ENCODE measurements around the gene GDPGP1.
A peak's percentile ranks its signal among the peaks of the same experiment; 100 is the strongest.
"Not testable (repeated sequence)": the region's sequence is repeated elsewhere in the genome, so short reads cannot be mapped to it uniquely, and the experiment has no call there.

Gene GDPGP1

DNA sequence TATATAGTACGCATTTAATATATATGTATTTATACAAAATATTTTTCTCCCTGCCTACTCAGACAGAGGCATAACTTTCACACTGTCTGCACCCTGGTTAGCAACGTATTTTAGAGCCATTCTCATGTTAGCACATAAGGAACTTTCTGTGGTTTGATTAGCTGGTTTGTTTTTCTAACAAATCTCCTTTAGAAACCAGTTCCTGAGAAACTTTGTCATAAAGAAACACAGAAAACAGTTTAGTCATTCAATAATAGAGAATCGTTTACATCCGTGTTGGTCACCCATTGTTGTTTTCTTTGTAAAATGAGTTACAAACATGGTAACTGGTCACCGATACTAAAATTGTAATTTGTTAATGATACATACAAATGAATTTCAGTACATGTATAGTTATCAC lies 25.5 kb downstream of the GDPGP1 start:
- DNase-seq, result no peak

DNA sequence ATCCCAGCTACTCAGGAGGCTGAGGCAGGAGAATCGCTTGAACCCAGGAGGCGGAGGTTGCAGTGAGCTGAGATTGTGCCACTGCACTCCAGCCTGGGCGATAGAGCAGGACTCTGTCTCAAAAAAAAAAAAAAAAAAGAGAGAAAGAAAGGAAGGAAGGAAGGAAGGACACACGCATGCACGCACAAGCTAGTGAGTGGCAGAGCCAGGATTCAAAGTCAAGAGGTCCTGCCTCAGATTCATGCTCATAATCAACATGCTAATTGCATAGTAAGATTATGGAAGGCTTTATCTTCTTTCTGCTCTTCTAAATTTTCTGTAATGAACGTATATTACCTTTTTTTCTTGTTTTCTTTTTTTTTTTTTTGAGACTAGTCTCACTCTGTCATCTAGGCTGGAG lies 26.7 kb downstream of the GDPGP1 start:
- not testable (repeated sequence) for DNase-seq

DNA sequence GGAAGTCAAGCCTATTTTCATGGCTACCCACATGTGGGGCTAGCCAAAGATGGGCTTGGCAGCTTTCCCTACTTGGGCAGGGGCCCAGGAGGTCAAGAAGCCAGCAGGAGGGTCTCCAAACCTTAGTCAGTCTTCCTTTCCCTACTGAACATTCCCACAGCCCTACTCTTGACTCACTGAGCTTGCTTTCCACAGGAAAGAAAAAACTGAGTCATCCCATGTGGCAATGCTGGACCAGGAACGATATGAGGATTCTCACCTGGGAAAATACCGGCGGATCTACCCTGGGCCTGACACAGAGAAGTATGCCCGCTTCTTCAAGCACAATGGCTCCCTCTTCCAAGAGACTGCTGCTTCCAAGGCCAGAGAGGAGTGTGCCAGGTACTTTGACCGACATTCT lies 27.8 kb downstream of the GDPGP1 start:
- no peak for DNase-seq

DNA sequence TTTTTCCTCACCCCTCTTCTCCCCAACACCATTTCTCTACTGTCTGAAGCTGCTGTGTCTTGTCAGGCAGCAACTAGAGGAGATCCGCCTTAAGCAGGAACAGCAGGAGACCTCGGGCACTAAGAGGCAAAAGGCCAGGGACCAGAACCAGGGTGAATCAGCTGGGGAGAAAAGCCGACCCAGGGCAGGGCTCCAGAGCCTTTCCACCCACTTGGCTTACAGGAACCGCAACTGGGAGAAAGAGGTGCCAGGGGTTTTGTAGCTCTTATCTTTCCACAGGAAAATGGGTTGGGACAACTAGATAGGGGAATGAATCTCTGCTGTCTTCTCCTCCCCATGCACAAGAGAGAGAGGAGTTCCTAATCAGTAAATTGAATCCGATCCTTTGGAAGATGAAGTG lies 28.4 kb downstream of the GDPGP1 start:
- no peak for DNase-seq

DNA sequence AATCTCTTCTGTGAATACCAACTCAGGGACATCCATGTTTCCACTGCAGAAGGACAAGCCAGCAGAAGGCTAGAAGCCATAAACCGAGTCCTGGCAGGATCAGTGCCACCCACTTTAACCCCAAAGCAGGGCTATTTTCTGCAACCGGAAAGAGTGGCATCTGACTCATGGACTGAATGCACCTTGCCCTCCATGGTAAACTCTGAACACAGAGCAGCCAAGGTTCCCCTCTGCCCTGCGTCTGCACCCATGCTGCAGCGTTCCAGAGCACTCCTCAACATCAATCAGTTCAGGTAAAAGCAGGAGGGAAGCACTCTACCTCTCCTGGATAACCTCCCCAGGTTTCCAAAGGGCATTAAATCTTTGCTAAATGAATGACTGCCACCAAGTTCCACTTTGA lies 30.7 kb downstream of the GDPGP1 start:
- peak in 1 of 51 donors; percentile 26 for DNase-seq

DNA sequence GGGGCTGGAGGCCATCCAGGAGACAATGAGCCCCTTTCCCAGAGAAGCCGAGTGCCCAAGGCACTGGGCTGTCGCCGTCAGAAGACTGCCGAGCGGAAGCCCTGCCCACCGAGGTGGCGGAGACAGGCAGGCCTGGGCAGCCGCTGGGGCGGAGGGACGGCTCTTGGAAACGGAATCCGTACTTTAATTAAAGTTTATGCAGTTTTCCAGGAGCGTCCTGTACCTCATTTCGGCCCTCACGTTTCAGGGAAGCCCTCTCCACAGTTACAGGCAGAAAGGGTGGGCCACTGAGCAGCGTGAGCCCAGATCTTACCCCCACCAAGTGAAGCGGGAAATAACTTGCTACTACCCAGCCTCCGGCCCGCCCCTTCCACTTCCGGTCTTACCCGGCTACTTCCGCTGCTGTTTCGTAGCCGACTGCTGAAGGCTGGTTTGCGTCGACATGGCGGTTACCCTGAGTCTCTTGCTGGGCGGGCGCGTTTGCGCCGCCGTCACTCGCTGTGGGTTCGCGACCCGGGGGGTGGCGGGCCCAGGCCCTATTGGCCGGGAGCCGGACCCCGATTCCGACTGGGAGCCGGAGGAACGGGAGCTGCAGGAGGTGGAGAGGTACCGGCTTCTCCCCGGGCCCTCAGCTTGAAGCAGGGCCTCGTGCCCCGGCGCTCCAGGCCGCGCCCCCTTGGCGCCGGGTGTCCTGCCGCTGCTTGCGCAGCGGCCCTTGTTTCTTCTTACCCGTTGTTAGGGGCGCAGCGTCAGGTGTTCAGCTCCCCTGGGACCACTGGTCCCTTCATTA lies 31.5 kb downstream of the GDPGP1 start, which contains the start of gene NGRN:
Gene NGRN, plus strand, starts transcription at position 402 of the 790 bp plus-strand sequence. Its CDS starts 41 bp downstream, at position 443.
- DNase-seq, result peak; percentile 66 to 97 (median 89)

DNA sequence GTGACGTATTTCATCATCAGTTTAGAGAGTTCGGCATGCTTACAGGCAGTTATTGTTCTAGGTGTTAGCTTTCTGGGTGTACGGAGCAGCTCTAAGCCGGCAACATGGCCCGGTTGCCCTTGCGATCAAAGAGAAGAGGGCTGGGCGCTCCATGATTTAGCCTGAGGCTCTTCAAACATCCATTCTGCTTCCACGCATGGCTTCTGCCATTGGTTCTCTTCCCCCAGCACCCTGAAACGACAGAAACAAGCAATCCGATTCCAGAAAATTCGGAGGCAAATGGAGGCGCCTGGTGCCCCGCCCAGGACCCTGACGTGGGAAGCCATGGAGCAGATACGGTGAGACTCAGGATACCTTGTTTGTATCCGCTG lies 32.0 kb downstream of the GDPGP1 start:
- DNase-seq, result peak in 19 of 51 donors; percentile 12 to 71 (median 39)

DNA sequence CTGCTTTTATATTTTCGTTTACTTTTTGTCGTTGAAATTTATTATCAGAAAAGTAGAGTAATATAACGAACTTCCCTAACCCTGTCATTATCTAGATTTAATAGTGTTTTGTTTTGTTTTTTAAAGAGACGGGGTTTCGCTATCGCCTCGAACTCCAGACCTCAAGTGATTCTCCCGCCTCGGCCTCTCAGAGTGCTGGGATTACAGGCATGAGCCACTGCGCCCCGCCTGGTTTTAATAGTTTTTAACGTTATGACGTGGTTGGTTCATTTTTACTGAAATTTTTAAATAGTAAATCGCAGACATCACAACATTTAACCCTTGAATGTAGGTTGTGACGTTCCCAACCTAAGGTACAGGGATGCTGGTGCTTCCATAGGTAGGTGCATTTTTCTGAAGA lies 32.5 kb downstream of the GDPGP1 start:
- DNase-seq, result peak in 2 of 51 donors; percentile 4 to 11

DNA sequence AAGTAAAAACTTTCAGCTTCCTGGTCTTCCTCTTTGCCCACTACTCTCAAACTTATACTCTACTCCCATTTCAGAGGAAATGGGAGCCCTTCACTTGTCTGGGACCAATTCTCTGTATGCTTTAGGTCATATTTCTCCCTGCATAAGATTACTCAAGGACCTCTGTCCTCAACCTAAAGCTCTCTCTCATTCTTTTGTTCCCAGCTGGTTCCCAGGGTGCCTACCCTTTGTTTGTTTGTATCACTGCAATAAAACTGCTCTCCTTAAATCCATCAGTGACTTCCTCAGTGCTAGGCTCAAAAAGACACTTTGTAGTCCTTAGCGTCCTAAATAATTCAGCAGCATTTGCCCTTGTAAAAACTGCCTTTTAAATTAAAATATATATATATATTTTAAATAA lies 34.4 kb downstream of the GDPGP1 start:
- DNase-seq, result no peak

DNA sequence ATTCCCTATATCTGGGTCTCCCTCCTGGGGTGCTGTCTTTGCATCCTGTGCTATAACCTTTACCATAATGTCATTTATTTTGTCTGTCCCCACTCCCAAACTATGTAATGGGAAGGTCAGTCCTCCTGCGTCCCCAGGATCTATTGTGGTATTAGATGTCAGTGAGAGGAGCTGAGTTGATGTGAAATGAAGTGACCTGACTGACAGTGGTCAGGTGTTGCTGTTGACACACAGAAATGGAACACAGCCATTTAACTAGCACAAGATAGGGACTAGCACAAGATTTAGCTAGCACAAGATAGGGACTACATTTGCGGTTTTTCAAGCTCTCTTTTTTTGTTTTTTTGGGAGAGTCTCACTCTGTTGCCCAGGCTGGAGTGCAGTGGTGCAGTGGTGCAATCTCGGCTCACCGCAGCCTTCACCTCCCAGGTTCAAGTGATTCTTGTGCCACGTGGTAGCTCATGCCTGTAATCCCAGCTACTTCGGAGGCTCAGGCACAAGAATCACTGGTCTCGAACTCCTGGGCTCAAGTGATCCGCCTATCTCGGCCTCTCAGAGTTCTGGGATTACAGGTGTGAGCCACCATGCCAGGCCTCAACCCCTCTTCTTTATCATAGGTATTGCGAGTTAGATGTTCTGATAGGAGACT lies 36.6 kb downstream of the GDPGP1 start:
- no peak for DNase-seq

DNA sequence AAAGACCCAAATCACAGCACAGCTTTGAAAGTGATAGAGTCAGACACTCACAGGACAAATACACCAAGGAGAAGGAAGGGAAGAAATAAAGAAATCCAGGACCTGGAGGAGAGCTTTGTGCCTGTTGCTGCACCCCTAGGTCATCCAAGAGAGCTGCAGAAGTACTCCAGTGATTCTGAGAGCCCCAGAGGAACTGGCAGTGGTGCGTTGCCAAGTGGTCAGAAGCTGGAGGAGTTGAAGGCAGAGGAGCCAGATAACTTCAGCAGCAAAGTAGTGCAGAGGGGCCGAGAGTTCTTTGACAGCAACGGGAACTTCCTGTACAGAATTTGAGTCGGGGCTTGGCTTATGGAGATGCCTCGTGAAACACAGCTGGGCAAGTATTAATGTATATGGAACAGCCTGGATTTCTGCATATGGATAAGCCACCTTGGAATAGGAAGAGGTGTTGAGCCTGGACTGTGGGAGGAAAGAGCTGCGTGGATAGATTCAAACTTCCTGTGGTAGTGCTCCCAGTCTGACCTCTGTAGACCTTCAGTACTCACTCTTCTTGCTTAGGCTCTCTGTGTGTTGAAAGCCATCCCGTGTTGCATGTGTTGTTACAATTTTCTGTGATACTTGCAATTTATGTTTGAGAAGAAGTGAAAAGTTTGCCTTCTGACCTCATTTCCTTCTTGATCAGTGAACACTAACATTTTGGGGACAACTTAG lies 37.6 kb downstream of the GDPGP1 start:
- DNase-seq, result peak in 1 of 51 donors; percentile 5

DNA sequence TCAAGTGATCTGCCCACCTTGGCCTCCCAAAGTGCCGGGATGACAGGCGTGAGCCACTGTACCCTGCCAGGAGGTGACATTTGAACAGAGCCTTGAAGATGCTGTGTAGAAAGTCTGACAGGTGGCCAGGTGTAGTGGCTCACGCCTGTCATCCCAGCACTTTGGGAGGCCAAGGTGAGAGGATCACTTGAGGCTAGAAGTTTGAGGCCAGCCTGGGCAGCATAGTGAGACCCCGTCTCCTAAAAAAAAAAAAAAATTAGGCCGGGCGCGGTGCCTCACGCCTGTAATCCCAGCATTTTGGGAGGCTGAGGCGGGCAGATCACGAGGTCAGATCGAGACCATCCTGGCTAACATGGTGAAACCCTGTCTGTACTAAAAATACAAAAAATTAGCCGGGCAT lies 44.5 kb downstream of the GDPGP1 start:
- DNase-seq, result not testable (repeated sequence)

DNA sequence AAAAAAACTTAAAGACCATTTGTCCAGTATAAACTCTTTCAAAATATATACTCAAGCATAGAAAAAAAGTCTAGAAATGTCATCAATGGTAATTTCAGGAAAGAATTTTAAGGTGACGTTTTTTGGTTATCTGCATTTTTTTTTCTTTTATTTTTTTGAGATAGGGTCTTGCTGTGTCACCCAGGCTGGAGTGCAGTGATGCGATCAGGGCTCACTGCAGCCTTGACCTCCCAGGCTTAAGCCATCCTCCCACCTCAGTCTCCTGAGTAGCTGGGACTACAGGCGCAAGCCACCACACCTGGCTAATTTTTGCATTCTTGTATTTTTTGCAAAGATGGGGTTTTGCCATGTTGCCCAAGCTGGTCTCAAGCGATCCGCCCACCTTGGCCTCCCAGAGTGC lies 46.7 kb downstream of the GDPGP1 start:
- DNase-seq, result not testable (repeated sequence)

DNA sequence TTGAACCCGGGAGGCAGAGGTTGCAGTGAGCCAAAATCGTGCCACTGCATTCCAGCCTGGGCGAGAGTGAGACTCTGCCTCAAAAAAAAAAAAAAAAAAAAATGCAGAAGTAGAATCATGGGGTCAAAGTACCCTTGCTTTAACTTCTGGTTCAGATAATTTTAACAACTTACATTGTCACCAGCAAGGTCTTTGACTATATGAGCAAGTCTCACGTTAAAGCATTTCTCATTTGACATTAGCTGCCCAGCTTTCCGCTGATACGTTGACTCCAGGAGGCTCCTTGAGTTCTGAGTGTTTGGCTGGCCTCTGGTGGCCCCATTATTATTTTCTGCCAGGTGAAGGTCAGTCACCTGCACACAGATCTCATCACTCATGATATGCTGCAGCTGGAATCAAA lies 47.6 kb downstream of the GDPGP1 start:
- DNase-seq, result not testable (repeated sequence)

DNA sequence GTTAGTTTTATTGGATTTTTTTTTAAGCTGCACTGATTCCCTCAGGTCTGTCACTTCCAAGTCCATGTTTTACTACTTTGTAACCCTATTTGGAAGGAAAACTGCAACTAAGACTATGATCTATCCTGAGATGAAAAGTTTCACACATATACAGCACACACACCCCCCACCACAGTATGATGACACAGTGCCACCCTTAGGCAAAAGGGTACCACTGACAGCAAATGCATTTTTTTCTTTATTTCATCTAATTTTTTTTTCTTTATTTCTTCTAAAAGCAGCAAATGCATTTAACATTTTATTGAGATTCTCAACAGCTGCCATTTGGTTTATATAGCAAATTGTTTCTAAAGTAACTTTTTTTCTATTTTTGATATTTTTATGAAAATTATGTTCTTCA lies 52.7 kb downstream of the GDPGP1 start:
- DNase-seq, result peak in 1 of 51 donors; percentile 23

DNA sequence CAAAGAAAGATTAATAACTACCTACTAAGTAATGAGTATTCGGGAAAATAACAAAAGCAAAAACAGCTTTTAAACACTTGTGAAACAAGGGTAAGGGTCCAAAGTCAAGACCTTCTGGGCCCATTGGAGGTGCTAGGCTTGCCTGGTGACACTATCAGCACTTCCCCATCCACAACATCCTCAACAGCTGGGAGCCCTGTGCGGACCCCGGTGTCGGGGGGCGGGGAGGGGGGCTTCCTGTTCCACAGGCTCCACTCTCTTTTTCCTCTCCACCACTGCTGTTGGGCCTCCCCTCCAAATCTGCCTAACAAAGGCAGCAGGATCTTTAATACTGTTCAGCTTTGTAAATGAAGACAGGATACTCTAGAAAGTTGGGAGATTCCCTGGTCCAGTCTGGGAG lies 53.1 kb downstream of the GDPGP1 start:
- no peak for DNase-seq

DNA sequence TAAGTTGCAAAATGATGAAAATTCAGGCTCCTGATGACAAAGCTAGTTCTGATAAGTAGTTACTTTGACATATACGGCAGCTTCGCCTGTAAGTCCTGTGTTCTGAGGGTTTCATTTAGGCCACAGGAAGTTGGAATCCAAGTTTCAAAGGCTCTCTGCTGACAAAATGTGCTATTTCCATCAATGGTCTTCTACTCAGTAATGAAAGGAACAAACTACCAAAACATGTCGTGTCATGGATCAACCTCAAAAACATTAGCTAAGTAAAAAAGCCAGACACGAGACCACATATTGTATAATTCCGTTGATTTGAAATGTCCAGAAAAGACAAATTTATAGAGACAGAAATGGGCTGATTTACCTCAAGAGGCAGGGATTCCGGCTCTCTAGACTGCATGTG lies 53.9 kb downstream of the GDPGP1 start:
- DNase-seq, result no peak

DNA sequence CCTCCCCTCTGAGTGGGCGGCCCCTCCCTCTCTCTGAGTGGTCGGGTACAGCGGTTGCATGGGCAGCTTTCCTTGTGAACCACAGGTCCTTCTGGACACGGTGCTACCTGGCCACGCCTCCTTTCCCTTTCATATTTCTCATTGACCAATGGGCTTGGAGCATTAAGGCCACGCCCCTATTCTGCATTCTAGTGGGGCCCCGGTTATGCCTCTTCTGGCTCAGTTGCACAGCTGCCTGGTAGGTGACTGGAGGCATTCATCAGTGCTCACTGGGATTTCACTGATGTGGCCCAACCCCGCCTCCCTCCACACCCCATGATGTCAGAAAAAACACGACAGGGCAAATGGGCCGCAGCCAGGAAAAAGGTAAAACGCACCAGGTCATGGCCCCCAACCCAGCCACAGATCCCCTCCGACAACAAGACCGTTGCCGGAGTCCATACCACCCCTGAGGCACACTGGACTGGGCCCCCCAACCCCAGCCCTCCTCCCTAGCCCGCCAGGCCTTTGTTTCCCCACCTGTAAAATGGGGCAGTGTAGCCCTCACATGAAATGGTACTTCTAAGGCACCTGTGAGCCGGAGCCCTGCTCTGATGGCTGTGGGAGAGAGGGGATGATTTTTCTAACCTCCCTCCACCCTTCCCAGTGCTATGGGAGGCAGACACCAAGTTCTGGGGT lies 57.8 kb downstream of the GDPGP1 start:
- DNase-seq, result no peak

DNA sequence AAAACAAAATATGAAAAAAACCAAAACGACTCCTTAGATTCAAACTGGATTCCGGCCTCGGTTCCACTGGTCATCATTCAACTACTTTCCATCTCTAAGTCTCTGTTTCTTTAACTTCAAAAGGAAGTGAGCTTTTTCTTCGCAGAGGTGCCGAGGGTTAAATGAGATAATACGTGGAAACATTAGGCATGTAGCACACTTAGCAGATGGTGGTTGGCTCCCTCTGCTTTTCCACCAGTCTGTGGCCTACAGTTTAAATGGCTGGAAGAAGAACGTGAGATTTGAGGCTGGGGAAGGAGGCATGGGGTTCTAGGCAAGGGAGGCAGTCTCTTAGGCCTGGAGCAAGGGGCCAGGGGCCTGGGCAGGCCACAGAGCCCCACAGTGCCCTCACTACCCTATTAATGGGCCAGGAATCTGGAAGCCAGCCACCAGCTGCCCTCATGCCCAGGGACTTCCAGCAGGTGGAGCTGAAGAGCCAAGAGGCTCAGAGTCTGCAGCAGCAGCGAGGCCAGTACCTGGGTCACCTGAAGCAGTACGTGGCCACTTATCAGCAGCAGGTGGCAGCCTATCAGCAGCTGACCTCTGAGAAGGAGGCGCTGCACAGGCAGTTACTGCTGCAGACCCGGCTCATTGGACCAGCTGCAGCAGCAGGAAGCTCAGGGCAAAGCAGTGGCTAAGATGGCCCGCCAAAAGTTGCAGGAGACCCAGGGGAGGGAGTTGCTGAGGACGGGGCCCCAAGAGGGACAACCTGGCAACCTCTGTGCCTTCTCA lies 59.2 kb downstream of the GDPGP1 start:
- peak in 32 of 51 donors; percentile 17 to 65 (median 45) for DNase-seq

DNA sequence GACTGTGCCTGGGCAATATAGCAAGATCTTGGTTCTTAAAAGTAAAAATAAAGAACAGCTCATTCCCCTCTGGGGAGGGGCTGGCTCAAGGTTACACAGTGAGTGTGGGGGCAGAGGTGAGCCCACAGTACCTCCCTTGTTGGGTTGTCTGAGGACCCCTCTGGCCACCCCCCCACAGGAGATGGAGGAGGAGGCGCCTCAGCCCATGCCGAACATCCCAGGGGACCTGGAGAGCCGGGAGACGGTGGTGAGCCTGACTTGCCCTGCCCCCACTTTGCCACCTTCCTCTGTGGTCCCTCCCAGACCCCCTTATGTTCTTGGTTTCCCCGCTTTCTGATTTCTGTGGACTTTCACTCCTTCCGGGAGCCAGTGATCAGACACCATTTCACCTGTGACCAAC lies 60.1 kb downstream of the GDPGP1 start:
- no peak for DNase-seq

Measured in hypothalamus (tissue), 51 donors.